HCT116 (cell line): ENCODE data around the gene MAGEA11. TPM values are rescaled to one million over a fixed set of nuclear protein-coding genes. Genes with fewer than 3 reads are reported as not detected.

Experiments
- ATAC-seq: fragments of 200-7000 bp; cut with Tn5 transposase; 2 replicates; pipeline ENCODE4 v1.9.1; 2020; ENCODE audit warnings: mild to moderate bottlenecking, moderate library complexity
- BruUV-seq: library from RNA; stranded (reverse); fragments of 400-500 nt; replicated peaks from 2 replicates; lab custom pipeline; 2021; lab: Mats Ljungman, UMichigan
- CTCF ChIA-PET: fragments of 300-600 bp; sonication (Branson Sonifier 250); formaldehyde crosslinking; loops from one replicate; lab custom pipeline; 2021; ENCODE audit warnings: antibody characterized with exemption; lab: Charles Lee
- POLR2A ChIA-PET: fragments of 300-600, 350-600 bp; sonication (Branson Sonifier 250); formaldehyde crosslinking; loops from one replicate; lab custom pipeline; 2021; ENCODE audit warnings: antibody characterized with exemption; lab: Charles Lee
- RAD21 ChIA-PET, 2 experiments: fragments of 300-600 bp; sonication (Branson Sonifier 250); formaldehyde crosslinking; loops; one replicate each; lab custom pipeline; 2023; ENCODE audit warnings: low total read pairs in 2 of 2; ENCODE audit not compliant: uncharacterized antibody in 2 of 2, unreplicated experiment in 2 of 2, low non-redundant PET in 1 of 2; lab: Charles Lee
- DNase-seq: peaks from one replicate; pipeline ENCODE4 v3.0.0-alpha.2; 2010; ENCODE audit warnings: low read depth, low spot score
- H2AFZ ChIP-seq: fragments of 200-600 bp; shearing (Covaris generic), sonication (generic); 2 replicates; pipeline ENCODE4 v1.6.1; 2017; ENCODE audit warnings: low read depth, mixed run types, mixed read lengths, antibody characterized with exemption, low read length; ENCODE audit not compliant: poor library complexity, severe bottlenecking
- H3K27ac ChIP-seq: 2 replicates; pipeline ENCODE4 v1.5.1; 2012; ENCODE audit warnings: low read depth, low read length
- H3K27me3 ChIP-seq: fragments of 200-600 bp; sonication (generic); 2 replicates; pipeline ENCODE4 v1.6.1; 2016; ENCODE audit warnings: mixed run types, low read length, mixed read lengths; ENCODE audit not compliant: insufficient read depth
- H3K36me3 ChIP-seq, 2 experiments: fragments of 200-500 bp in 1 of 2; fragments of 200-600 bp in 1 of 2; sonication (Bioruptor generic) in 1 of 2; sonication (generic) in 1 of 2; 2 replicates each; pipeline versions ENCODE4 v1.5.1 to v1.6.1; 2014 to 2016; ENCODE audit warnings: low read length in 2 of 2, inconsistent platforms in 1 of 2, mixed read lengths in 1 of 2, mixed run types in 1 of 2; ENCODE audit not compliant: insufficient read depth in 2 of 2, control insufficient read depth in 1 of 2
- H3K4me1 ChIP-seq, 2 experiments: fragments of 200-600 bp in 1 of 2; sonication (generic) in 1 of 2; 2 replicates each; pipeline versions ENCODE4 v1.5.1 to v1.6.1; 2012 to 2017; ENCODE audit warnings: low read length in 2 of 2, inconsistent platforms in 1 of 2, mild to moderate bottlenecking in 1 of 2, mixed read lengths in 1 of 2, mixed run types in 1 of 2, moderate library complexity in 1 of 2; ENCODE audit not compliant: insufficient read depth in 2 of 2, control insufficient read depth in 1 of 2
- H3K4me2 ChIP-seq: fragments of 200-600 bp; sonication (generic); 2 replicates; pipeline ENCODE4 v1.6.1; 2017; ENCODE audit warnings: mixed run types, low read length, mixed read lengths
- H3K4me3 ChIP-seq, 2 experiments: fragments of 200-600 bp in 1 of 2; sonication (generic) in 1 of 2; replicated peaks in 1 of 2; 2 replicates each; pipeline ENCODE4 v1.5.1; 2011 to 2016; ENCODE audit warnings: low read length in 2 of 2, control low read depth in 1 of 2, low read depth in 1 of 2, mild to moderate bottlenecking in 1 of 2, mixed read lengths in 1 of 2, mixed run types in 1 of 2
- H3K79me2 ChIP-seq: fragments of 200-600 bp; sonication (generic); 2 replicates; pipeline ENCODE4 v1.6.1; 2017; ENCODE audit warnings: mild to moderate bottlenecking, mixed run types, low read length, moderate library complexity, mixed read lengths; ENCODE audit not compliant: insufficient read depth
- H3K9ac ChIP-seq: fragments of 200-600 bp; sonication (generic); 2 replicates; pipeline ENCODE4 v1.6.1; 2016; ENCODE audit warnings: low read length, mixed read lengths
- H3K9me2 ChIP-seq: fragments of 200-600 bp; sonication (generic), shearing (Covaris generic); 2 replicates; pipeline ENCODE4 v1.6.1; 2017; ENCODE audit warnings: mixed run types, mild to moderate bottlenecking, moderate library complexity; ENCODE audit not compliant: insufficient read depth
- H3K9me3 ChIP-seq, 2 experiments: fragments of 200-500 bp in 1 of 2; fragments of 200-600 bp in 1 of 2; sonication (Bioruptor generic) in 1 of 2; sonication (generic) in 1 of 2; 2 replicates each; pipeline ENCODE4 v1.6.1; 2014 to 2017; ENCODE audit warnings: low read length in 2 of 2, mixed read lengths in 2 of 2, inconsistent platforms in 1 of 2, low read depth in 1 of 2, mild to moderate bottlenecking in 1 of 2, mixed run types in 1 of 2, moderate library complexity in 1 of 2; ENCODE audit not compliant: control insufficient read depth in 1 of 2, insufficient read depth in 1 of 2
- H4K20me1 ChIP-seq: fragments of 200-600 bp; sonication (generic), shearing (Covaris generic); 2 replicates; pipeline ENCODE4 v1.6.1; 2017; ENCODE audit warnings: mixed run types, mild to moderate bottlenecking, moderate library complexity; ENCODE audit not compliant: insufficient read depth
- EGR1 ChIP-seq: IDR thresholded peaks from 2 replicates; pipeline ENCODE4 v1.6.1; 2012; ENCODE audit warnings: low read depth
- ELF1 ChIP-seq: IDR thresholded peaks from 2 replicates; pipeline ENCODE4 v1.6.1; 2012; ENCODE audit warnings: low read depth, borderline replicate concordance
- EZH2 ChIP-seq: fragments of 200-600 bp; sonication (generic); IDR thresholded peaks from 2 replicates; pipeline ENCODE4 v1.6.1; 2017; ENCODE audit warnings: antibody characterized with exemption, mixed run types
- EZH2phosphoT487 ChIP-seq: fragments of 200-600 bp; IDR thresholded peaks from 2 replicates; pipeline ENCODE4 v1.6.1; 2018; ENCODE audit warnings: antibody characterized with exemption, borderline replicate concordance
- JUND ChIP-seq: IDR thresholded peaks from 2 replicates; pipeline ENCODE4 v1.6.1; 2012
- SP1 ChIP-seq: IDR thresholded peaks from 2 replicates; pipeline ENCODE4 v1.6.1; 2012; ENCODE audit warnings: low read depth
- SRF ChIP-seq: IDR thresholded peaks from 2 replicates; pipeline ENCODE4 v1.6.1; 2012; ENCODE audit warnings: low read depth
- ZFX ChIP-seq: fragments of 450-650 bp; IDR thresholded peaks from 2 replicates; pipeline ENCODE4 v1.6.1; 2017
- intact Hi-C: fragments of 100-400 bp; cut with micrococcal nuclease; formaldehyde crosslinking; loops from 2 replicates; pipeline ENCODE4 v1.10.0; 2022
- total RNA-seq: library from RNA; stranded (reverse); gene quantifications from one replicate; pipeline ENCODE4 v1.2.1, GENCODE V29; 2021; ENCODE audit not compliant: unreplicated experiment
- TF ChIP-seq, protein P1 (sequence below): IDR thresholded peaks from 2 replicates; pipeline ENCODE4 v1.6.1; 2012; ENCODE audit warnings: low read depth
- TF ChIP-seq, protein P2 (sequence below): IDR thresholded peaks from 2 replicates; pipeline ENCODE4 v1.6.1; 2011; ENCODE audit warnings: mild to moderate bottlenecking, low read length, moderate library complexity; ENCODE audit not compliant: insufficient replicate concordance; ENCODE audit errors: extremely low read depth
- TF ChIP-seq, protein P3 (sequence below): IDR thresholded peaks from 2 replicates; pipeline ENCODE4 v1.6.1; 2012

The MAGEA11 gene
- total RNA-seq, 1 experiment from 2014 or later: not detected

DNA sequence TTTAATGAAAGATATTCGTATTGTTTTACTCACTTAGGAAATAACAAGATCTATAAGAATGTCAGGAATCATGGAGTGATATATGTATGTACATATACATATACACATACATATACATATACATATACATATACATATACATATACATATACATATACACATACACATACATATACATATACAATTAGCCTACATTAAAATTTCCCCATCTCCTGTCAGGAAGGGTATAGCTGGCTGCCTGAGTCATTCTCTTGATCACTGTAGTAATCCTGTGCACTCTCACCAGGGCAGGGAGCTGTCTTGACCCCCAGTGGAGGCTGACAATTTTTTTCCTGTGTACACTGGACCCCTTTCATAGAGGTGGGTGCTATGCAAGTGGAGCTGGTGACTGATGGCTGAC, 23.3 kb upstream of the MAGEA11 start:
- RAD21 ChIA-PET: no interaction called here
- H3K36me3 ChIP-seq: no peaks in the 10 kb centered on the region
- H3K4me3 ChIP-seq: no peak overlapping the region
- intact Hi-C loops: no loop called here
- H3K27ac ChIP-seq: no peak overlapping the region
- H2AFZ ChIP-seq: no peak overlapping the region
- no peaks in the 10 kb centered on the region for H3K9me3 ChIP-seq
- no peaks in the 10 kb centered on the region for H3K9me2 ChIP-seq
- H3K4me2 ChIP-seq: no peak overlapping the region
- no peak for DNase-seq
- TF ChIP-seq ELF1 (no peak), SRF (no peak), JUND (no peak), ZFX (no peak)
- no peaks in the 10 kb centered on the region for H3K4me1 ChIP-seq
- no peak overlapping the region for H3K9ac ChIP-seq
- POLR2A ChIA-PET: no interaction called here
- no peaks in the 10 kb centered on the region for H4K20me1 ChIP-seq
- no peak for ATAC-seq
- CTCF ChIA-PET: no interaction called here
- no peaks in the 10 kb centered on the region for H3K79me2 ChIP-seq
- H3K27me3 ChIP-seq: no peaks in the 10 kb centered on the region
- BruUV-seq: no TSS peak

GRCh38 chrX:149691794-149692193, 20.1 kb upstream of the MAGEA11 start:
- H3K9ac ChIP-seq: no peak overlapping the region
- no peak for ATAC-seq
- no peaks in the 10 kb centered on the region for H3K9me3 ChIP-seq
- H3K79me2 ChIP-seq: no peaks in the 10 kb centered on the region
- H3K27me3 ChIP-seq: no peaks in the 10 kb centered on the region
- TF ChIP-seq EZH2phosphoT487: no peak
- TF ChIP-seq, protein P1, sequence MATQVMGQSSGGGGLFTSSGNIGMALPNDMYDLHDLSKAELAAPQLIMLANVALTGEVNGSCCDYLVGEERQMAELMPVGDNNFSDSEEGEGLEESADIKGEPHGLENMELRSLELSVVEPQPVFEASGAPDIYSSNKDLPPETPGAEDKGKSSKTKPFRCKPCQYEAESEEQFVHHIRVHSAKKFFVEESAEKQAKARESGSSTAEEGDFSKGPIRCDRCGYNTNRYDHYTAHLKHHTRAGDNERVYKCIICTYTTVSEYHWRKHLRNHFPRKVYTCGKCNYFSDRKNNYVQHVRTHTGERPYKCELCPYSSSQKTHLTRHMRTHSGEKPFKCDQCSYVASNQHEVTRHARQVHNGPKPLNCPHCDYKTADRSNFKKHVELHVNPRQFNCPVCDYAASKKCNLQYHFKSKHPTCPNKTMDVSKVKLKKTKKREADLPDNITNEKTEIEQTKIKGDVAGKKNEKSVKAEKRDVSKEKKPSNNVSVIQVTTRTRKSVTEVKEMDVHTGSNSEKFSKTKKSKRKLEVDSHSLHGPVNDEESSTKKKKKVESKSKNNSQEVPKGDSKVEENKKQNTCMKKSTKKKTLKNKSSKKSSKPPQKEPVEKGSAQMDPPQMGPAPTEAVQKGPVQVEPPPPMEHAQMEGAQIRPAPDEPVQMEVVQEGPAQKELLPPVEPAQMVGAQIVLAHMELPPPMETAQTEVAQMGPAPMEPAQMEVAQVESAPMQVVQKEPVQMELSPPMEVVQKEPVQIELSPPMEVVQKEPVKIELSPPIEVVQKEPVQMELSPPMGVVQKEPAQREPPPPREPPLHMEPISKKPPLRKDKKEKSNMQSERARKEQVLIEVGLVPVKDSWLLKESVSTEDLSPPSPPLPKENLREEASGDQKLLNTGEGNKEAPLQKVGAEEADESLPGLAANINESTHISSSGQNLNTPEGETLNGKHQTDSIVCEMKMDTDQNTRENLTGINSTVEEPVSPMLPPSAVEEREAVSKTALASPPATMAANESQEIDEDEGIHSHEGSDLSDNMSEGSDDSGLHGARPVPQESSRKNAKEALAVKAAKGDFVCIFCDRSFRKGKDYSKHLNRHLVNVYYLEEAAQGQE: no peak
- TF ChIP-seq, protein P2, sequence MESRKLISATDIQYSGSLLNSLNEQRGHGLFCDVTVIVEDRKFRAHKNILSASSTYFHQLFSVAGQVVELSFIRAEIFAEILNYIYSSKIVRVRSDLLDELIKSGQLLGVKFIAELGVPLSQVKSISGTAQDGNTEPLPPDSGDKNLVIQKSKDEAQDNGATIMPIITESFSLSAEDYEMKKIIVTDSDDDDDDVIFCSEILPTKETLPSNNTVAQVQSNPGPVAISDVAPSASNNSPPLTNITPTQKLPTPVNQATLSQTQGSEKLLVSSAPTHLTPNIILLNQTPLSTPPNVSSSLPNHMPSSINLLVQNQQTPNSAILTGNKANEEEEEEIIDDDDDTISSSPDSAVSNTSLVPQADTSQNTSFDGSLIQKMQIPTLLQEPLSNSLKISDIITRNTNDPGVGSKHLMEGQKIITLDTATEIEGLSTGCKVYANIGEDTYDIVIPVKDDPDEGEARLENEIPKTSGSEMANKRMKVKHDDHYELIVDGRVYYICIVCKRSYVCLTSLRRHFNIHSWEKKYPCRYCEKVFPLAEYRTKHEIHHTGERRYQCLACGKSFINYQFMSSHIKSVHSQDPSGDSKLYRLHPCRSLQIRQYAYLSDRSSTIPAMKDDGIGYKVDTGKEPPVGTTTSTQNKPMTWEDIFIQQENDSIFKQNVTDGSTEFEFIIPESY: no peak
- TF ChIP-seq EGR1: no peak
- TF ChIP-seq ELF1: no peak
- no peak for TF ChIP-seq SP1
- TF ChIP-seq EZH2: no peak
- TF ChIP-seq, protein P3, sequence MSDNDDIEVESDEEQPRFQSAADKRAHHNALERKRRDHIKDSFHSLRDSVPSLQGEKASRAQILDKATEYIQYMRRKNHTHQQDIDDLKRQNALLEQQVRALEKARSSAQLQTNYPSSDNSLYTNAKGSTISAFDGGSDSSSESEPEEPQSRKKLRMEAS: no peak
- TF ChIP-seq, all 23 proteins: peak for 0
- ChIA-PET POLR2A (no interaction called here), CTCF (no interaction called here), RAD21 (no interaction called here)
- Histone ChIP-seq H3K27ac (no peak overlapping the region), H2AFZ (no peak overlapping the region), H3K4me3 (no peak overlapping the region), H3K4me2 (no peak overlapping the region), H3K36me3 (no peaks in the 10 kb centered on the region), H3K9me2 (no peaks in the 10 kb centered on the region), H4K20me1 (no peaks in the 10 kb centered on the region), H3K4me1 (no peaks in the 10 kb centered on the region)
- intact Hi-C loops: no loop called here
- no peak for DNase-seq
- no TSS peak for BruUV-seq
